ENCODE measurements around the gene RNU4-1.
A peak's percentile ranks its signal among the peaks of the same experiment; 100 is the strongest.

- TF ChIP-seq CTCF (conservative IDR thresholded peaks at IDR 0.05; ENCODE audit: low read depth in 2 of 2) = peak; percentile 68 to 91
- no peak for TF ChIP-seq JUNB (IDR thresholded peaks at IDR 0.05; ENCODE audit: unreplicated experiment)
- peak; percentile 47 for TF ChIP-seq POLR2AphosphoS5 (IDR thresholded peaks at IDR 0.05; ENCODE audit: low read depth)
- TF ChIP-seq EZH2phosphoT487 (IDR thresholded peaks at IDR 0.05; ENCODE audit: unreplicated experiment) = no peak
- TF ChIP-seq ETS1 (IDR thresholded peaks at IDR 0.05) = no peak
Measured at GRCh38 chr12:120265473-120266179, 27.4 kb downstream of the RNU4-1 start, which contains the start of gene PXN.

All from GM23338 (cell line).